Cardiac septum (tissue), 1 donor: Measurements from ENCODE around the gene PPP4R4. TPM values are rescaled to one million over a fixed set of nuclear protein-coding genes. Genes with fewer than 3 reads are reported as not detected.
"Not testable (repeated sequence)": the region's sequence is repeated elsewhere in the genome, so short reads cannot be mapped to it uniquely, and the experiment has no call there.

Source experiments
- DNase-seq: peaks from one replicate; pipeline ENCODE4 v3.0.0-alpha.2; 2020; ENCODE audit warnings: low spot score
- intact Hi-C: fragments of 100-400 bp; cut with DNase I; formaldehyde crosslinking; loops from one replicate; pipeline ENCODE4 v1.14.0; 2022
- total RNA-seq: library from RNA; stranded (reverse); fragmentation: NEBNext Ultra II Directional; extraction: Animal tissue kit (Norgen Biotek cat#: 25700); gene quantifications from one replicate; pipeline ENCODE4 v1.2.1, GENCODE V29; 2021
- donor health status: DM: no; HTN: no; CAD: no.

The PPP4R4 gene
- total RNA-seq, 1 donor from 2014 or later, result 0.30 TPM

DNA sequence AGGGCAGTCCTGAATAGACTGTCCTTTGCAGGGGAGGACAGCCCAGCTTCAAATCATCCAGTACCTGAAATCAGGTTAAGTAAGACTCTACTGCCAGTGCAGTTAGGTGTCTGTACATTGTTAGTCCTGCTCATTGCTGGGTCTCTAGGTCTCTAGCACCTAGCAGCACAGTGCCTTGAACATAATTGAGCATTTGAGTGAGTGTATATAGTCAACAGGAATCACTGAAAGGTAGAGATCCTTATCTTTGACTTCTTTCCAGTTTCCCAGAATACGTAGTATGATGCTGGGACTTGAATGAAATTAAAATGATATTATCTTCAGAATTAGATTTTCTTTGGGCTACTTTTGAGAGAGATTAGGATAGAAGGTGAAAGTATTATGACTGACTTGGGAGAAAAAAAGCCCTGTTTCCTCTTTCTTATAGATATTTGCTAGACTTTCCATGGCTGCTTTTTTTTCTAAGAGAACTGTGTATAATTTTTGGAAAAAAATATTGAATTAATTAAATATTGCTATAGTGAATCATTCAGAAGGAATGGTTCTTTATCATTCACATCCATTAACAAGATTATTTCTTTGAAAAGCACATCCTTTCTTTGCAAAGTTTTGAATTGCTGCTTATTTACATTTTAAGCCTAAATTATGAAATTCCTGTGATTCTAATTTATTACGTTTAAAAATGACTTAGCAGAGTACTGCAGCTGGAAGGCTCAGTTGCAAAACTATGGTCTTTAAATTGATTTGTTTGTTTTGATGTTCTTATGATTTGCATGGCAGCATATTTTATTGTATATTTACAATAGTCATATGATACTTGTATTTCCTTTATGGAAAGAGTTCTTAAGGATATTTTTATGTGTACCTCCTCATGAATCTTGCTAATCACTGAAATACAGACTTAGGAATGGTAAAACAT is 51.6 kb downstream of the PPP4R4 start:
- intact Hi-C loops, result no loop called here
- no peak for DNase-seq

DNA sequence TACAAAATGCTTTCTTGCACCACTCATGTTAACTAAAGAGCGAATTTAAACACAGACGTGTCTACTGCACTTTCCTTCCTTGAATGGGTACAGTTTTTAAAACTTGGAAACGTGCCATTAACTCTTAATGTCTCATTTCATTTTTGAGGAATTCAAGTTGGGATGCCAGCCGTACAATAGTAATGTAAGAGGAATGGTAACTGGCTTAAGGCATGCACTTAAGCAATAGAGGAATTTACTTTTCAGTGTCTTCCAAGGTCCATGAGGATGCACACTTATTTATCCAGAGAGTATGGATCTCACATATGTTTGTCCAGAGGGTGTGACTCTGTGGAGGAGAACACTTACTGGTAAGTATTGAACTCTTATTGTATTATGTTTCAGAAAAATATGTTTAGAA is 52.9 kb downstream of the PPP4R4 start:
- no peak for DNase-seq
- intact Hi-C loops, result no loop called here

DNA sequence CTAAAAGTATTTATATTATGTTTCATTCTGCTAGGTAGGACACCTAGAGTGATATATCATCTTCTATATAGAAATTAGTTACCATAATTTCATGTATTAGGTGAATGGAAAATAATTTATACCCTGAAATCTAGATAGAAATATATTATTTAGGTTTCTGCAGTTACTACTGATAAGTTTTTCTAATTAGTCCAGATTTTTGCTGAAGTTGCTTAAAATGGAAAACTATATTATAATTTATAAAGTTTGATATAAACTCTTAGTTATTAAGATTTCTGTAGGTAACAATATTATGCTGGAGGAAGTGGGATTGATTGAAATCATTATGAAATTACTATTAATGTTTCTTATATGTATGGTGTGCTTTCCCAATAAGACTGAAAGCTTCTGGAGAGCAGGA is 62.9 kb downstream of the PPP4R4 start:
- intact Hi-C loops, result no loop called here

DNA sequence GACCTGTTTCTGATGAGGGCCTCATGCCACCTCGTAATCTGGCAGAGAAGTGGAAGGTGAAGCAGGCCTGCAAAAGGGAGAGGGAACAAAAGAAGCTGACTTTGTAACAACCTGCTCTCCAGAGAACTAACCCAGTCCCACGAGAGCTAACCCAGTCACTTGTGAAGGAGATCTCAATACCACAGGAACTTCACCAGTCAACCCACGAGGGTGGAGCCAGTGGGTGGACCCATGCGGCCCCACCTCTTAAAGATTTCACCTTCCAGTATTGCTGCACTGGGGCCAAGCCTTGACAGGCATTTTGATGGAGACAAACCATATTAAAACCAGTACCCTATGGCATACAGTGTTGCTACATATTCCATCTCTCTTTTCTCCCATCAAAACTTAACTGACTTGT is 63.9 kb downstream of the PPP4R4 start:
- no peak for DNase-seq
- intact Hi-C loops, result no loop called here

More for the DNA sequence above, 62.9 kb downstream of the PPP4R4 start:
- DNase-seq, result no peak

DNA sequence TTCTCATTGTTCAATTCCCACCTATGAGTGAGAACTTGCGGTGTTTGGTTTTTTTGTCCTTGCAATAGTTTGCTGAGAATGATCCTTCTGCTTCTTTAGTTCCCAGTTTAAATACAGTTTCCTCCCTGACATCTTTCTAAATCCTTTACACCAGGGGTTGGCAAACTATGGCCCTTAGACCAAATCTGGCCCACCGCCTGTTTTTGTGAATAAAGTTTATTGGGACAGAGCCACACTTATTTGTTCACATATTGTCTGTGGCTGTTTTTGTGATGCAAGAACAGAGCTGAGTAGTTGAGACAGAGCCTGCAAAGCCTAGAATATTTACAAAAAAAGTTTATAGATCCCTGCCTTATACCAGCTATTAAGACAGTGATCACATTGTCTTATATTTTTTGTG is 65.3 kb downstream of the PPP4R4 start:
- intact Hi-C loops, result no loop called here
- DNase-seq, result no peak

DNA sequence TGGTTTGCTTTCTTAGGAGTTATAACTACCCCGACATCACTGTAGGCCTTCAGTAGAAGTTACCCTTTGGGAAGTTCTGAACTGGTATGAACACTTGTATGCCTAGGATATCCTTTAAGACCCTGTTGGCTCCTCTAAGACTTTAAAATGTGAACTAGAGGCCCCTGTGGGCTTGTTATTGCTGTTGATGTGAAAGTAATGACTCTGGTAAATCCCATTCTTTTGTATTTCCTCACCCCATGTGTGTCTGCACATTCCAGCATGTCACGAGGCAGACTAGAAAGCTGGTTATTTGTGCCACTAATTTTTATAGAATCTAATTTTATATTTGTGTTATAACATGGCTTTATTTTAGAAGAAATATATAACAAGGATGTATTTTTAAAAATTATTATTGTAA is 70.1 kb downstream of the PPP4R4 start:
- no peak for DNase-seq
- intact Hi-C loops, result no loop called here

DNA sequence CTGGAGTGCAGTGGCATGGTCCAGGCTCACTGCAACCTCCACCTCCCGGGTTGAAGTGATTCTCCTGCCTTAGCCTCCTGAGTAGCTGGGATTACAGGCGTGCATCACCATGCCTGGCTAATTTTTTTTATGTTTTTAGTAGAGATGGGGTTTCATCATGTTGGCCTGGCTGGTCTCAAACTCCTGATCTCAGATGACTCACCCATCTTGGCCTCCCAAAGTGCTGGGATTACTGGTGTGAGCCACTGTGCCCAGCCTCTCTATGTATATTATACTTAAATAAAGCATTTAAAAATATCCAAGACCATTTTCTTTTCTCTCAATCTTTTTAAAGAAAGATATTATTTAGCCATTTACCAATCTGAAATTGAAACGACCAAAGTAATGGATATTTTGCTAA is 90.1 kb downstream of the PPP4R4 start:
- DNase-seq, intact Hi-C loops: not testable (repeated sequence)

DNA sequence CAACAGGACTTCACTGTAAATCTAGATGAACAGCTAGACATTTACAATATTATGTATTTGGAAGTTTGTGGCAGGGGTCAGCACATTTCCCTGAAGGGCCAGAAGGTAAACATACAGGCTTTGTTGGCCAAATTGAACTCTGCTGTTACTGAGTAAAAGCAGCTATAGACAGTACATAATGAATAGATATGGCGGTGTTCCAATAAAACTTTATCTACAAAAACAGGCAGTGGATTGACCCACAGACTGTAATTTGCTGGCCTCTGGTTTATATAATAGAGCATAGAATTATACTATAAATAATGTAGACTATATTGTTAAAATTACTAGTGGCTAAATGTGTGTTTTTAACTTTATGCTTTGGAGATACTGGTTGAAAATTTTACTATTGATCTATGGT is 93.2 kb downstream of the PPP4R4 start:
- DNase-seq, result no peak
- intact Hi-C loops, result no loop called here

DNA sequence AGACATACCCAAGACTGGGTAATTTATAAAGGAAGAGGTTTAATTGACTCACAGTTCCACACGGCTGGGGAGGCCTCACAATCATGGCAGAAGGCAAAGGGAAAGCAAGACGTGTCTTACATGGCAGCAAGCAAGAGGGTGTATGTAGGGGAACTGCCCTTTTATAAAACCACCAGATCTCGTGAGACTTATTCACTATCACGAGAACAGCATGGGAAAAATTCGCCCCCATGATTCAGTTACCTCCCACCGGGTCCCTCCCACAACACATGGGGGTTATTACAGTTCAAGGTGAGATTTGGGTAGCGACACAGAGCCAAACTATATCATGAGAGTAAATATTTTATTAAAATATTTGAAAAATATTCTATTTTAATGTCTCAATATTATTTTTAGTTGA is 94.5 kb downstream of the PPP4R4 start:
- intact Hi-C loops, DNase-seq: not testable (repeated sequence)

DNA sequence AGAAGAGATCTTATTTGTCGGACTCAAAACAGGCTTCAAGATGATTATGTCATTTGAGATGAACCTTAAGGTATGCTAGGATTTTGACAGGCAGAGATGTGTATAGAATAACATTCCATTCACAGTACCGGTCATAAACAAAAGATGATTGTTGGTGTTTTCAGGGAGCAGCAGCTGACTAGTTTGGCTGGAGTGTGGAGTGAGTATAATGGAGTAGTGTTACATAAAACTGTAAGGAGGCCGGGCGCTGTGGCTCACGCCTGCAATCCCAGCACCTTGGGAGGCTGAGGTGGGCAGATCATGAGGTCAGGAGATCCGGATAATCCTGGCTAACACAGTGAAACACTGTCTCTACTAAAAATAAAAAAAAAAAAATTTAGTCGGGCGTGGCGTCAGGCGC is 95.0 kb downstream of the PPP4R4 start:
- DNase-seq, result no peak
- intact Hi-C loops, result no loop called here

DNA sequence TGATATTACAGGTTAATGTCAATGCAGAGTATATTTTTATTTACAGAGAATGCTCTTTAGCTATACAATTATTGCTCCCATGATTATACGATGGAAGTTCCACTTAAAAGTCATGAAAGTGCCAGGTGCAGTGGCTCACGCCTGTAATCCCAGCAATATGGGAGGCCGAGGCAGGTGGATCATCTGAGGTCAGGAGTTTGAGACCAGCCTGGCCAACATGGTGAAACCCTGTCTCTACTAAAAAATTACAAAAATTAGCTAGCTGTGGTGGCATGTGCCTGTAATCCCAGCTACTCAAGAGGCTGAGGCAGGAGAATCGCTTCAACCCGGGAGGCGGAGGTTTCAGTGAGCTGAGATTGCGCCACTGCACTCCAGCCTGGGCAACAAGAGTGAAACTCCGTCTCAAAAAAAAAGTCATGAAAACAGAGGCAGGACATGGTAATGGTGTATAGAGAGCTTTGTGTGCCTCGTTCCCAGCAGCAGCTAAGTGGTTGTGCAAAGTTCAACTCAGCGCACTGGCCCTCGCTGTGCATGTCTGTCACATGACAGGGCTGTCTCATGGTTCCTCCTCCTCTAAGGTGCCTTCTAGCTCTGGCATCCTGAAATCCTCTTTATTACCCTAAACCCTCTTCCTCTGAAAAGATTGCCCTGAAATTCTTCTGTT is 102.9 kb downstream of the PPP4R4 start:
- intact Hi-C loops, DNase-seq: not testable (repeated sequence)

DNA sequence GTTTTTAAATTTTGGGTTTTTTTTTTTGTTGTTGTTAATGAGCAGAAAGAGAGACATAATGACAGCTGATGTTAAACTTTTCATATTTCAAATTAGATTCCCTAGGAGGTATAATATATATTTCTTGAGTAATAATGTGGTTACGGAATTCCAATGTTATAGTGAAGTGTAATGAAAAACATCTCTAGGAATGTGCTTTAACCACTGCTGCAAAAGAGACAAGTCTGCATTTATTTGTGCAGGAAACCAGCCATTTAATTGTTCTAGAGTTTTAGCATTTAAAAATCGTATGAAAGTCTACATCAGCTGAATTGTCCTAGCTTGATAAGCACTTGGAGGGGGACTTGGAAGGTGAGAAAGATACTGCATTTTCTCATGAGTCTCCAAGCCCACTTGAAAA is 104.6 kb downstream of the PPP4R4 start:
- no peak for DNase-seq

DNA sequence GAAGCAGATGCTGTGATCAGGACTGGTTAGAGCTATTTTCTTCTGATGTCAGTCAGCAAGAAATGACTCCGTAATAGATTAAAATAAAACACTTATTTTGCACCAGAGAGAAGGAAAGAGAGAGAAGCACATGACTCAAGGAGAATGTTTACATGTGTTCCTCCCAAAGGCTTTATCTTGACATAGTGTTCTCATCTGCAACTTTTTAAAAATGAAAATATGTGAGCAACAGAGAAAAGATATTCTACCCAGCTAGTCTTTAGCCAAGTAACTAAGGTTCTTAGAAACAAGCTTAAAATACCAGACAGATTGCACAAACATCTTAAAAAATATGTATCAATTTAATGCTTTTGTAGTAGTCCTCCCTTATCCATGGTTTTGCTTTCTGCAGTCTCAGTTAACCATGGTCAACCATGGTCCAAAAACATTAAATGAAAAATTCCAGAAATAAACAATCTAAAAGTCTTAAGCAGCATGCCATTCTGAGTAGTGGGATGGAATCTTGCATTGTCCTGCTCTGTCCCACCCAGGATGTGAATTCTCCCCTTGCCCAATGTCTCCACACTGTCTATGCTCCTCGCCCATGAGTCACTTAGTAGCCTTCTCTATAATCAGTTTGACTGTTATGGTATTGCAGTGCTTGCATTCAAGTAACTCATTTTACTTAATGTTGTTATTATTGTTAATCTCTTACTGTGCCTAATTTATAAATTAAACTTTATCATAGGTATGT is 109.0 kb downstream of the PPP4R4 start:
- intact Hi-C loops, result no loop called here
- no peak for DNase-seq

More for the DNA sequence above, 104.6 kb downstream of the PPP4R4 start:
- intact Hi-C loops, result no loop called here

DNA sequence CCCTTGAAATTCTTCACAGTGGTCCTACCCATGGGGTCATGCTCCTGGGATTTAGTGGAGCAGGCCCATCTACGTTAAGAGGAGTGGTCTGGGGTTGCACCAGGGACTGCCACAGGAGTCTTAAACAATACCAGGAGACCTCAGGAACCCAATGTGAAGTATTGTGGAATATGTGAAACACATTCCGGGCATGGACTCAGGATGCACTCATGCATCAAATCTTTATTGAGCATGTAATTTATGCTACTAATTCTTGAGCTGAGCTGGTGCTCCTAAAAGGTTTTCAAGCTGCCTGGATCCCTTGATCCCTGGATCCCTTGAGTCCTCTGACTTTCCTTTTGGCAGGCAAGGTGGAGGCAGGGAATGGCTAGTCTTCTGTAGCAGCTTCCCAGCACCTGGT is 110.1 kb downstream of the PPP4R4 start:
- intact Hi-C loops, result no loop called here

DNA sequence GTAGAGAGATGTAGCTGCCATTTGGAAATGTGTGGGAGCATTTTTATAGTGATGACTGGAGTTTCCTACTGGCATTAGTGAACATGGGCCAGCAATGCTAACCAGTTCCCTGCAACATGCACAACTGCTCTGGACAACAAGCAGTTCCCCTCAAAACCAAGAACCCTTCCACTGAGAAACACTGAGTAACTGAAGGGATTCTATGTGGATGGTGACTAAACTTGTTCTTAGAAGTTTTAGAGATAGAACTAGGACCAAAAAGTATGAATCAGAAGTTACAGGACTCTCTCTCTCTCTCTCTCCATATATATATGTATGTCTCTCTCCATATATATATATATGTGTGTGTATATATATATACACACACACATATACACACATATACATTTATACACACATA is 111.0 kb downstream of the PPP4R4 start:
- intact Hi-C loops, result no loop called here
- DNase-seq, result no peak

More for the DNA sequence above, 110.1 kb downstream of the PPP4R4 start:
- no peak for DNase-seq

DNA sequence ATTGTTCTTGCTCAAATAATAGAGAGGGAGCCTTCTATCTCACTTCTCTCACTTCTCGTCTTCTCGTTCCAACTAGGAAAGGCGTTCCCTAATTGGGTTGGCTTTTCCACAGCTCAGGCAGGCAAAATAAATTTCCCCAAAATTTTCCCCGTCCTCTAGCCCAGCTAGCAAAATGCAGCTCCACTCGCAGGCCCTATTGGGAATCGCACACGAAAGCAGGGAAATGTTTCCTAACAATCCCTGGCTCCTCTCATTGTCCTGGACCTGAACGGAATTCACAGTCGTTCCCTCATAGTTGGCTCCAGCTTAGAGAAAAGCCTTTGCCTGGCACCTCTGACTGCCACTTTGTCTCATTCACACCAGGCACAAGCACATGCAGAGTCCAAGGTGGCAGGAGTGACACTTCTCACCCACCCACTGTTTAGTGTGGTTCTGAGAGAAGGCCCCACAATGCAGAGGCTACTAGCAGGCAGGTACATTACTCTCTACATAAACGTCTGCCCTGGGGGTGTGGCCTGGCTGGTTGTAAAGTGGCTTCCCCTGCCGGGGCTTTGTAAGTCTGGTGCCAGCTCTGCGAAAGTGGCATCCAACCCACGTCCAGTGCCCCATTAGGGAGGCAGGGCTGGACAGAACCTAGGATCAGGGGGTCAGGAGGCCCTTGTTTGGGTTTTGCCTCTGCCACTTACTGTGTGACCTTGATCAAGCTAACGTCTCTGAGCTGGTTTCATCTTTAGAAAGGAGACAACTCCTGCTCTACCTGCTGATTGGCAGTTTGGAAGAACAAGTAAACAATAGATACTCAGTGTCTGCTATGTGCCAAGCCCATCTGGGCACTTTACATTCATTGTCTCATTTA is 114.7 kb downstream of the PPP4R4 start:
- DNase-seq, result no peak
- intact Hi-C loops, result no loop called here

DNA sequence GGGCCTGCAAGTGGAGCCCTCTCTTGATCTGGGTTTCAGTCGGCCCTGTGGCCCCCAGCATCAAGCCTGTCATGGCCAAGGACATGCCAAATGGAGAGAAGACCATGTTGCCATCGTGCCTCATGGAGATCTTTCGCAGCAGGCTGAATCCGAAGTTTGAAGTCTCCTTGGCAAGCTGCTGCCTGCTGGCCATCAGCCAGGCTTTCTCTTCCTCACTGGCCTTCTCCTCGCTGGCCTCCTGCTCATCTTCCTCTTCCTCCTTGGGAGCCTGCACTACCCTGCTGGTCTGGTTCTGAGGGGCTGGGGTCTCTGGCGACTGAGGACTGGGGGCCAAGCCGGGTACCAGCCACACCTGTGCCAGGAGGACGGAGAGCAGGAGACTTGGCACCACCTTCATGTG is 116.1 kb downstream of the PPP4R4 start:
- DNase-seq, result no peak
- intact Hi-C loops, result no loop called here

DNA sequence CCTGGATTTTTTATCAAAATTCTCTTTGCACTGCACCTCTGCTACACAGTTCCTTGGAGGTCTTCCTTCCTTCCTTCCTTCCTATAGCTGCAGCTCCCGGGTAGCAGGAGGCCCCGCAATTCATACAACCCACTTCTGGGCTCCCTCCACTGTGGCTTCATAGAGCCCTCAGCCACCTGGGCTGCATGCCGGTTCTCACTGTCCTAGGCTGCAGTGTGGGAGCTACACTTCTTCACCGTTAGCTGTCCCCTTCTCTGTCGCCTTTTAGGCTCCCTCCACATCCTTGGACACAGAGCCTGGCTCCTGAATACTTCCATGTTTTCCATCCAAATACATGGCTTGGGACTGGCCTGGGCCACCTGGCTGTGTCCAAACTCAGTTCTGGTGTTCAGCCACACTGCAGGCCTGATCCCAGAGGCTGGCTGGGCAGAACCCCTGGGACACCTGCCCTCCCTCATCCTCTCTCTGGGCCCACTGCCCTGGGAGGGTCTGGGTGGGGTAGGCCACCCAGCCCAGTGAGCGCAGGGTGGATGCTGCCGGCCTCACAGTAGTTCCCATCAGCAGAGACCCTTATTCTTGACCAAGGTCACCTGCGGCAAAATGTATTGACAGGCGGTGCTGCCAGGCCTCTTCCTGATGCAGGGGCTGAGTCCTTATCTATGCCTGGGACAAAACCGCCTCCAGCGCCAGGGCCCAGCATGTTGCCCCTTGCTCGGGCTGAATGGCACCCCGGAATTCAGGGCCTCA is 117.2 kb downstream of the PPP4R4 start:
- no peak for DNase-seq
- intact Hi-C loops, result no loop called here
